Stimulated activated CD4-positive, alpha-beta T cell treated with anti-CD3 and anti-CD28 coated beads, Interleukin-1b, Interleukin-23, amount 100 ng/mL, for 24 hours (primary cell): ENCODE results near the gene LRRC37A.
A peak's percentile ranks its signal among the peaks of the same experiment; 100 is the strongest.
"Not testable (repeated sequence)": the region's sequence is repeated elsewhere in the genome, so short reads cannot be mapped to it uniquely, and the experiment has no call there.

ENCODE experiments used
- DNase-seq, 4 experiments: peaks; one replicate each; pipeline ENCODE4 v3.0.0-alpha.2; 2020; ENCODE audit warnings: low read depth in 4 of 4, low spot score in 1 of 4

LRRC37A gene

GRCh38 chr17:46294831-46295230, at the start of gene LRRC37A:
LRRC37A (plus strand) TSS chr17:46295131; CDS start chr17:46295134, 3 bp downstream.
- not testable (repeated sequence) for DNase-seq

GRCh38 chr17:46249153-46249552, 45.8 kb upstream of the LRRC37A start:
- not testable (repeated sequence) for DNase-seq

GRCh38 chr17:46252804-46253203, 42.1 kb upstream of the LRRC37A start:
- DNase-seq, result not testable (repeated sequence)

GRCh38 chr17:46253722-46254121, 41.2 kb upstream of the LRRC37A start:
- peak; percentile 62 to 74 (median 68) for DNase-seq

- DNase-seq, result not testable (repeated sequence)
These were observed 40.7 kb upstream of the LRRC37A start for GRCh38 chr17:46254215-46254614.

- DNase-seq, result not testable (repeated sequence)
These were observed 38.6 kb upstream of the LRRC37A start for GRCh38 chr17:46256369-46256768.

DNA sequence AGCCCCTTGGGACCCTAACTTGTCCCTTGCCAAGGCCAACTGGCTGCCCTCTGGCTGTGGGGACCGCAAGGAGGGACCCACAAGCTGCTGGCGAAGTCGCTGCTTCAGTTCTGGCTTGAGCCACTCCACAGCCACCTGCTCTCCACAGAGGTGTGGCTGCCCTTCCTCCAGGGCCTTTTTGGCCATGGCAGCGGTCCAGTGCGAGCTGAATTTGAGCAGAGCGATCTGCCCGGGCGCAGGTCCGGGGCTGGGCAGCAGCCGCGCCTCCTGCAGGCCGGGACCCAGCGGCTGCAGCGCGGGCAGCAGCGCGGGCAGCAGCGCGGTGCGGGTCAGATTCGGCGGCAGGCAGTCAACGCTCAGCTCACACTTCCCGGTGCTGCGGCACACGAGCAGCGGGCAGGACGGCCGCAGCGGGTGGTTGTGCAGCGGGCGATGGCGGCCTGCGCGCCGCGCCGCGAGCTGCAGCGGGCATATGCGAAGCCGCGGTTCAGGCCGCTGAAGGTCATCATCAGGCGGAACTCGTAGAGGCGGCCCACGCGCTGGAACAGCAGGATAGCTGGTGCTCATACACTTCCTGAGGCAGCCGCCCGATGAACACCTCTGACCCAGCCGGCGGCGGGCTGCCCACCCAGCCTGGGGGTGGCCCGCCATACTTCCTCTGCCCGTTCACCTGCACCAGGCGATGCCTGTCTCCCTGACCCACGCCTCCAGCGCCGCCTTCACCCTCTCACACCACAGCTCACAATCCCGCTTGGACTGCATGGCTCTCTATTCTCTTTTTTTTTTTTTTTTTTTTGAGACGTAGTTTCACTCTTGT, 34.9 kb upstream of the LRRC37A start:
- DNase-seq, result not testable (repeated sequence)

- no peak for DNase-seq
These were observed 32.7 kb upstream of the LRRC37A start for GRCh38 chr17:46262271-46262670.

DNA sequence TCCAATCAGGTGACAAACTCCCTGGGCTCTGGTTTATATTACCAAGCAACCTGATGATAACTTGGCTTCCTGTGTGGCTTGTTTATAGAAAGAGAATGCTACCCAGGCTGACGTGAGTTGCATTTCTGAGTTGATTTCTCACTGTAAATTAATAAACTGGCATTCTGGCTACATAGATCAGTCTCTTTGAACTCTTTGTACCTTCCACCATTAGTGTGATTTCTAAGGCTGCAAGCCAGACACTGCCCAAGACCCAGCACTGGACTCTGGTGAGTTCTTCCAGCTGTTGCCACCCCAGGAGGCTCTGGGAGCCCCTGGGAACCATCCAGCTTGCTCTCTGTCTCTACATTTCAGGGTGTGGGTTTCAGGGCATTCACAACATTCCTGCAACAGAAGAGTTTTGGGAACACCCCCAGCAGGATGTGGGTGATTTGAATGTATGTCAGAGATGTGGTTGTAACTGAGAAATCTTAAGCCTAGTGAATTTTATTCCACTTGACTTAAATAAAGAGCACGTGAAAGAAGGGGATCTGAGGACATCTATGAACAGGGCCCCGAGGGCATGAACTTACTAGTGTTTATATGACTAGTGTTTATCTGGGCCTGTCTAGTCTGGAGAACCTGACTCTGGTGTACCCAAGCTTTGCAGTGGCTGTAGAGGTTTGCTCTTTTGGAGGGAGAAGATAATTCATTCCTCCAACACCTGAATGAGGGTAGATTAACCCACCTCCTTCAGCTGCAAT, 30.3 kb upstream of the LRRC37A start:
- DNase-seq, result no peak

GRCh38 chr17:46266063-46266655, 28.8 kb upstream of the LRRC37A start:
- not testable (repeated sequence) for DNase-seq

- peak; percentile 53 to 83 (median 64) for DNase-seq
These were observed 28.0 kb upstream of the LRRC37A start for GRCh38 chr17:46266656-46267544.

DNA sequence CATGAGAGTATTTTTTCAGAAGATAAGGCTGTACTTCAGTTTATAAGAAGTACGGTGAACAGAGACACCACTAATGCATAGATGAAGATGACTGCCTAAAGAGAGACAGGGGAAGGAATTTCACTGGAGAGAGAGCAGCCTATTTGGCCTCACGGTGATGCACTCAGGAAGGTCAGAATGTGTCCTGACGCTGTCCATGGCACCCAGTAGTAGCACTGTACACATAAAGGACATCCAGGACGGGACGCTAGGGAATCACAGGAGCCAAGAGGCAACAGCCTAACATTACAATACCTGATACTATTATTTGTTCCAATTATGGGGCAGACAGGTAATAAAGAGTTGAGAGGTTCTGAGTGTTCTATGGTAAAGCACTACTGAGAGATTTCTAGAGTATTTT, 24.9 kb upstream of the LRRC37A start:
- DNase-seq, result no peak

DNA sequence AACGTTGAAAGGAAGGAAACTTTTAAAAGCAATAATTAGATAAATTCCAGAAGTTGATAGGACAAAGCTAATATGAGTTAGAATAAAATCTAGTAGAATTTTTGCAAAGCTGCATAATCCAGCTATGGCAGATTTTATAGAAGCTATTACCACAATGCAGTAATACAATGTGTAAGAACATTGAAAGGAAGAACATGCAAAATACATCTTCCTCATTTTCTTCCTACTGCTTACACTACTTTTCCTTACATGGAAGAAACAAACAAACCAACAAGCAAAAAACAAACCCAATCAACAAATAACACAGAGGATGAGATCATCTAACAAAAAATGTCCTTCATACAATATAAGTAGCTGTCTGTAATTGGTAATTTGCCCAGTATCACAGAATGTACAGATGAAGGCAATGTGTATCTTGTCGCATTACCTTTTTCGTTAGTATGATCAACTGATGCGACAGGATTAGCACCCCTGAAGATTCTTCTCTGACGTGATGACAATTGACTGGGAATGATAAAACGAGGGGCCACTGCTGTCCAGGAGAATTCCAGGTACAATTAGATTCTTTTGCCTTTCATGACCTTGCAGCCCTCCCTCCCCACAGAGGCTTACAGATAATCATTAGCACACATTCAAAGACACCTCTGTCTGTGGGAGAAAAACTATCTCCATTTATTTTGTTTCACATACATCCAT, 21.2 kb upstream of the LRRC37A start:
- DNase-seq, result no peak

GRCh38 chr17:46274238-46274637, 20.7 kb upstream of the LRRC37A start:
- DNase-seq, result no peak

DNA sequence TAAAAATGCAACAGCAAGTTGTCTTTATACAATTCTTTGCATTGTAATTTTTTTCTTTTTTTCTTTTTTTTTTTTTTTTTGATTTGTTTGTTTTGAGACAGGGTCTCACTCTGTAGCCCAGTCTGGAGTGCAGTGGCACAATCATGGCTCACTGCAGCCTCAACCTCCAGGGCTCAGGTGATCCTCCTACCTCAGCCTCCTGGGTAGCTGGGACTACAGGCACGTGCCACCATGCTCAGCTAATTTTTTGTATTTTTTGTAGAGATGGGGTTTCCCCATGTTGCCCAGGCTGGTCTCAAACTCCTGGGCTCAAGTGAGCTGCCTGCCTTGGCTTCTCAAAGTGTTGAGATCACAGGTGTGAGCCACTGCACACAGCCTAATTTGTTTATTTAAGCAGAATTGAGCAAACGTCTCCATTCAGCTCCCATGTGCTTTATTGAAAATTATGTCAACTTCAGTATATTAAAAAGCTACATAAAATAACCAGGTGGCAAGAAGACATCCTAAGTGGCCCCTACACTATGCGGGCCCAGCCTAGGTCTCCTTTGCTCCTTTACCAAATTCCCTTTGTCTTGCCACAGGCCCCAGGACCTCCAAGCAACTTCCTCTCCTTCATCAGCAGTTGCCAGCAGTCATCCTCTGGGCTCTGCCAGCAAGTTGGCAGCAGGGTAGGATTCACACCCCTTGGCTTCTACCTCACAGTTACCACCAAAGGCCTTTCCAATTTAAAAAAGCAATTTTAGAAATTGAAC, 18.0 kb upstream of the LRRC37A start:
- DNase-seq, result not testable (repeated sequence)

DNA sequence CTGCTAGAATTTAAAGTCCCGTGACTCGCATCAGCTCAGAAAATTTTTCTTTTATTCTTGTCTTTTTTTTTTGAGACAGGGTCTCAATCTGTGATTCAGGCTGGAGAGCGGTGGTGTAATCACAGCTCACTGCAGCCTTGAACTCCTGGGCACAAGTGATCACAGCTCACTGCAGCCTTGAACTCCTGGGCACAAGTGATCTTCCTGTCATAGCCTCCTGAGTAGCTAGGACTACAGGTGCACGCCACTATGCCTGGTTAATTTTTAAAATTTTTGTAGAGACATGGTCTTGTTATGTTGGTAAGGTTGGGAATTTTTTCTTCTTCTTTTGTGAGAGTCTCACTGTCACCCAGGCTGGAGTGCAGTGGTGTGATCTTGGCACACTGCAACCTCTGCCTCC, 13.6 kb upstream of the LRRC37A start:
- not testable (repeated sequence) for DNase-seq

GRCh38 chr17:46282635-46283034, 12.3 kb upstream of the LRRC37A start:
- DNase-seq, result not testable (repeated sequence)

DNA sequence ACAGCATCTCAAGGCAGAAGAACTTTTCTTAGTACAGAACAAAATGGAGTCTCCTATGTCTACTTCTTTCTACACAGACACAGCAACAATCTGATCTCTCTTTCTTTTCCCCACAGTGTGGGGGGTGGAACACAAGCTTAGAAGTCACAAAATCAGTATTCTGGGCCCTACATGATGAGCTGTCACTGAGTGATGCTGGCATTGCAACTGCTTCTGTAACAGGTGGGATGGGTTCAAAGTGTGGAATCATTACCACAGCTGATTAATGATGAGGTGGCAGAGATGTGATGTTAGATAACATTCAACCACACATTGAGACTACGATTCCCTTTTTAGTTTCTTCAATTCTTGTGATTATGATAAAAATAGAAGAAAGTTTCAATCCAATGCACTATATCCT, 10.5 kb upstream of the LRRC37A start:
- DNase-seq, result peak in 3 of 4 experiments; percentile 36 to 43 (median 36)

DNA sequence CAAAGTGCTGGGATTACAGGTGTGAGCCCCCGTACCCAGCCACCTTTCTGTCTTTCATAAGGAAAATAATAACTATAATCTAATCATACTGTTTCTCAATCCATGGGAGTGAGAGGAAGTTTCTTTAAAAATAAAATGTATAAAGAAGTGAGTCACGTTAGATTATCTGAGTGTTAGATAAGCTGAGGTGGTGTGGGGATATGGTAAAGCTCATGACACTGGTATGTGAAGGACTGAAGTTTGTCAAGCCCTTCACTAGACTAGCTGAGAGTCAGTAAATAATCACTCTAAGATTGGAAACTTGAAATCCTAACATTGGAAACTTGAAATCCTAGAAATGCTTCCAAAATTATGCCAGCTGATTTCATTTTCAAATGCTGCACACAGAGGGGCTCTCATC, 9.4 kb upstream of the LRRC37A start:
- not testable (repeated sequence) for DNase-seq
